Measurements from ENCODE around the gene CFAP74.
"Not testable (repeated sequence)": the region's sequence is repeated elsewhere in the genome, so short reads cannot be mapped to it uniquely, and the experiment has no call there.

The CFAP74 gene

GRCh38 chr1:1986451-1987141, 17.0 kb downstream of the CFAP74 start:
- DNase-seq: no peak

- no peak for DNase-seq
Measured at GRCh38 chr1:1985375-1986050, 18.1 kb downstream of the CFAP74 start.

- no peak for DNase-seq
Measured at GRCh38 chr1:1984560-1985070, 19.0 kb downstream of the CFAP74 start.

DNA sequence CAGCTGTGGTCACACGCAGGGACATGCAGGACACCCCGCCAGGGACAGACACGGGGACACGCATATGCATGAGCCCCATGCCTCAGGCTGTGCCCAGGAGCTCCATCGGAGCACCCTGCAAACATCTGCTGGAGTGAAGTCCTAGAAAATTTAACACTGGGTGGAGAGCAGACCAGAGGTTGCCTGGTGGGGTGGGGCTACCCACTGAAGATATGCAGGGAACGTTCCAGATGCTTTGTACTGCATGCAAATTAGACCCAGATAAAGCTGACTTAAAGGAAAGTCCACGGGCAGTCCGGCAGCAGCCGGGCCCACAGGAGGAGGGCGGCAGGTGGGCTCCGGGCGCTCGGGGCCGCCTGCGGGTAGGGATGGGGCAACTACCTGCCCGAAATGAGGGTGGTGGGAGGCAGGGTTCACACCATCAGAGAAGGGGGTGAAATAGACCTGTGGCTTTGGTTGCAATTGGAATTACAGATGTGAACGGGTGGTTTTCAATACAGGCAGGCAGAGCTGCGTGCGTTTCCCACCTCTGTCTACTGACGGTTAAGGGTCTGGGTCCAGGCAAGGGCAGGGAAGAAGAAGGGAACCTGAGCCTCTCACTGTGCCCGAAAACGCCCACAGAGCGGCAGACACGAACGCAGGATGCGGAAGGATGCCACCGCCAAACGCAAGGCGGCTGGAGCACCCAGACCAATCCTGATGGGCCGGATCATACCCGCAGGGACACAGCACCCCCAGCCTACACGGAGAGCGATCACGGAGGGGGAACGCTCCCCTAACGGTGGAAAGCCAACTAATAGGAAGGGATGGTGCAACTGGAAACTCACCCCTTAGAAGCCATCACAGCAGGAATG, 21.0 kb downstream of the CFAP74 start:
- no peak for DNase-seq

DNA sequence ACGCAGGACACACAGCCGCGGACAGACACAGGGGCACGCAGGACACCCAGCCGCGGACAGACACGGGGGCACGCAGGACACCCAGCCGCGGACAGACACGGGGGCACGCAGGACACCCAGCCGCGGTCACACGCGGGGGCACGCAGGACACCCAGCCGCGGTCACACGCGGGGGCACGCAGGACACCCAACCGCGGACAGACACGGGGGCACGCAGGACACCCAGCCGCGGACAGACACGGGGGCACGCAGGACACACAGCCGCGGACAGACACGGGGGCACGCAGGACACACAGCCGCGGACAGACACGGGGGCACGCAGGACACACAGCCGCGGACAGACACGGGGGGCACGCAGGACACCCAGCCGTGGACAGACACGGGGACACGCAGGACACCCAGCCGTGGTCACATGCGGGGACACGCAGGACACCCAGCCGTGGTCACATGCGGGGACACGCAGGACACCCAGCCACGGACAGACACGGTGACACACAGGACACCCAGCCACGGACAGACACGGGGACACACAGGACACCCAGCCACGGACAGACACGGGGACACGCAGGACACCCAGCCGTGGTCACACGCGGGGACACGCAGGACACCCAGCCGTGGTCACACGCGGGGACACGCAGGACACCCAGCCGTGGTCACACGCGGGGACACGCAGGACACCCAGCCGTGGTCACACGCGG, 21.8 kb downstream of the CFAP74 start:
- not testable (repeated sequence) for DNase-seq

- no peak for DNase-seq
Measured at GRCh38 chr1:1981142-1981500, 22.5 kb downstream of the CFAP74 start.

DNA sequence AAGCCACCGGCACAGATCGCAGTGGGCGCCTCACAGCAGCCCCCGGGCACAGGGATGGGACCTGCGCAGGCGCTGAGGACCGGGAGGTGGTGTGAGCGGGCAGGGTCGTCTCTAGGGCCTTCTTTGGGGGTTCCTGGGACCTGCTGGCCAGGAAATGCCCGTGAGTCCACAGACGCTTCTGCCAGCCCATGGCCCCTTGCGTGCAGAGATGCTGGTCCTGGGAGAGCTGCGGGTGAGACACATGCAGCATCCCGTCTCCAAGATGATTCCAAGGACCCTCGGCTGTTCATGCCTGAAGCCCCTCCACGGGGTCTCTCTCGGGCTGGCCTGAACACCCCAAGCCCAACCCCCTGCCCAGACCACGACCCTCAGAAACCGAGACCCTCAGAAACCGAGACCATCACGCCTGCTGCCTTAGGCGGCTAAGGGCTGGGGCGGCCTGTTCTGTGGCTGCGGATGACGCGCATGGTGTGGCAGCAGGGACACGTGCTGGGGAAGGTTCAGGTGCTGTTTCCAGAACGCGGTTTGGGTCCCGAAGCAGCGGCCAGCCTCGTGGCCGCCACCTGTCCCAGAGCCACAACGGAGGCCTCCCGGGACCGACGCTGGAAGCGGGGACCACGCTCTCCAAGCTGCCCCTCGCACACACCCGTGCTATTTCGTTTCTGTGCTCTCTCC, 23.0 kb downstream of the CFAP74 start:
- DNase-seq: no peak

GRCh38 chr1:1979482-1980165, 24.0 kb downstream of the CFAP74 start:
- DNase-seq: no peak

GRCh38 chr1:1978690-1979481, 24.7 kb downstream of the CFAP74 start:
- not testable (repeated sequence) for DNase-seq

GRCh38 chr1:1978108-1978507, 25.5 kb downstream of the CFAP74 start:
- DNase-seq: no peak

DNA sequence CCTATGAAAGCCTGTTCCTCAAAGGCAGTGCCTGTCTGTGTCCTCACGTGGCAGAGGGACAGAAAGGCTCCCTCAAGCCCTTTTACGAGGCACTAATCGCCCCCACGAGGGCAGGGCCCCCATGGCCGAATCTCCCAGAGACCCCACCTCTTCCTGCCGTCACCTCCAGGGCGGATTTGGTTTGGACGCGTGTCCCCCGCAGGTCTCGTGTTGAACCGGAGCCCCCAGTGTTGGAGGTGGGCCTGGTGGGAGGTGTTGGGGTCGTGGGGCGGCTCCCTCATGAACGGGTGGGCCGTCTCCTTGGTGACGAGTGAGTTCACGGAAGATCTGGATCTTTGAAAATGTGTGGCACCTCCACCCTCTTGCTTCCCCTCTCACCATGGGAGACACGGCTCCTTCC, 27.6 kb downstream of the CFAP74 start:
- DNase-seq: no peak

- DNase-seq: no peak
Measured at GRCh38 chr1:1975535-1975934, 28.1 kb downstream of the CFAP74 start.

- DNase-seq: no peak
Measured at GRCh38 chr1:1974834-1975233, 28.8 kb downstream of the CFAP74 start.

DNA sequence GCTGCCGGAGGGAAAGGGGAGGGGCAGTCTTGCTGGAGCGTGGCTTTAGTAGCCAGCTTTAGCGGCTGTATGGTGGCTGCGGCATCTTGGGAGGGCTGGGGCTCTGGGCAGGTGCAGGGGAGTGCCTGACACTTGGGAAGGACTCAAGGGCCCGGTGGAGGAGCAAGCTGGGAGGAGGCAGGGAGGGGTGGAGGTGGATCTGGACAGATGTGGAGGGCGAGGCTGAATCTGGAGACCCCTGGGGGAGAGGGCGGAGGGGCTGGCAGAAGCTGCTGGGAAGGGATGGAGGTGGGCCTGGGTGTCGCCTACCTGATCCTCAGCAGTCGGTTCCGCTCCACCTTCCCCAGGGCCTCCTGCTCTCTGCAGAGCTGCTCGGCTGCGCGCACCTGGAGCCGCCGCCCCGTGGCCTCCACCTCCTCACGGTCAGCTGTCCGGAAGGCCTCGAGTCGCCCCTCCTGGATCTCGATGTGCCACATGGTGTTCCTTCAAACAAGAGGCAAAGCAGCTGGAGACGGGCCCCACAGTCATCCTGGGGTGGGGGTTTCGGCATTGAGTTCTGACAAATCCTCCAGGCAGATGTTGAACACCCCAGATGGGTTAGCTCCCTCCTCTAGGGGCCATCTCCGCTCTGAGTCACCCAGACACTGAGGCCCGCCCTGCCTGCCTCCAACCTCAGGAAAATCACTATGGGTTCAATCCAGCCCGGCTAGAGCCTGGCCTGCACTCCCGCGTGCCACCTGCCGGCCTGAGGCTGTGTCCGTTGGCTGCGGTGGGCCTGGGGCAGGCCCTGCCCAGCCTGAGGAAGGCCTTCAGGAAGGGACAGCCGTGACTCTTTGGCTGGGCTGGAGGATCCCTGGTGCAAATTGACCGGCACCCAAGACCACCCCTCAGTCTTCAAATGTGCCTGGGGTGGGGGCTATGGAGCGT, 29.6 kb downstream of the CFAP74 start:
- DNase-seq: no peak

GRCh38 chr1:1972976-1973715, 30.4 kb downstream of the CFAP74 start:
- DNase-seq: no peak

GRCh38 chr1:1971688-1972087, 31.9 kb downstream of the CFAP74 start:
- no peak for DNase-seq

GRCh38 chr1:1971017-1971416, 32.6 kb downstream of the CFAP74 start:
- no peak for DNase-seq

- DNase-seq: no peak
Measured at GRCh38 chr1:1969953-1970716, 33.5 kb downstream of the CFAP74 start.
